Lower leg skin (tissue), 3 donors: ENCODE measurements around the gene RASA2.

Source experiments
- CTCF ChIP-seq, 3 donors: fragments of 450-650 bp; IDR thresholded peaks; one replicate each; pipeline ENCODE4 v1.5.1; 2016; ENCODE audit warnings: antibody characterized with exemption in 3 of 3, mild to moderate bottlenecking in 3 of 3, moderate library complexity in 2 of 3
- POLR2A ChIP-seq, 2 donors: fragments of 450-650 bp; IDR thresholded peaks; one replicate each; pipeline ENCODE4 v1.6.1; 2016 to 2017; ENCODE audit warnings: antibody characterized with exemption in 2 of 2, mild to moderate bottlenecking in 1 of 2, moderate library complexity in 1 of 2

GRCh38 chr3:141457624-141458236 lies 29.1 kb upstream of the RASA2 start:
- TF ChIP-seq POLR2A (IDR thresholded peaks at IDR 0.05) = no peak
- TF ChIP-seq CTCF (IDR thresholded peaks at IDR 0.05) = no peak
